A673 (cell line): Measurements from ENCODE around the gene FECH. TPM values are rescaled to one million over a fixed set of nuclear protein-coding genes. Genes with fewer than 3 reads are reported as not detected.

ENCODE experiments used
- BruUV-seq: library from RNA; stranded (reverse); fragments of 400-500 nt; replicated peaks from 2 replicates; lab custom pipeline; 2021; lab: Mats Ljungman, UMichigan
- CTCF ChIA-PET: fragments of 300-600 bp; sonication (Branson Sonifier 250); formaldehyde crosslinking; loops from one replicate; lab custom pipeline; 2022; ENCODE audit warnings: antibody characterized with exemption; lab: Charles Lee
- POLR2A ChIA-PET: fragments of 300-600 bp; sonication (Branson Sonifier 250); formaldehyde crosslinking; loops from one replicate; lab custom pipeline; 2022; ENCODE audit warnings: antibody characterized with exemption; ENCODE audit not compliant: low non-redundant PET; lab: Charles Lee
- DNase-seq: peaks from one replicate; pipeline ENCODE4 v3.0.0-alpha.2; 2015; ENCODE audit warnings: low spot score
- H3K27ac ChIP-seq: fragments of 200-600 bp; sonication (generic); 2 replicates; pipeline ENCODE4 v1.5.1; 2016; ENCODE audit warnings: mixed run types, low read depth, mild to moderate bottlenecking, mixed read lengths, antibody characterized with exemption, low read length; ENCODE audit not compliant: poor library complexity, severe bottlenecking
- H3K27me3 ChIP-seq: fragments of 200-600 bp; sonication (generic); replicated peaks from 2 replicates; pipeline ENCODE4 v1.6.1; 2017; ENCODE audit warnings: mixed run types, low read depth, mild to moderate bottlenecking, mixed read lengths, antibody characterized with exemption, low read length; ENCODE audit not compliant: insufficient read depth, poor library complexity
- H3K36me3 ChIP-seq: fragments of 200-600 bp; sonication (generic); 2 replicates; pipeline ENCODE4 v1.6.1; 2016; ENCODE audit warnings: mixed run types, mild to moderate bottlenecking, mixed read lengths, antibody characterized with exemption, low read length; ENCODE audit not compliant: insufficient read depth, poor library complexity, severe bottlenecking
- H3K4me1 ChIP-seq: fragments of 200-600 bp; sonication (generic); 2 replicates; pipeline ENCODE4 v1.6.1; 2017; ENCODE audit warnings: mixed run types, mild to moderate bottlenecking, mixed read lengths, antibody characterized with exemption, low read length; ENCODE audit not compliant: insufficient read depth, poor library complexity, severe bottlenecking
- H3K4me3 ChIP-seq: fragments of 200-600 bp; sonication (generic); 2 replicates; pipeline ENCODE4 v1.5.1; 2016; ENCODE audit warnings: low read depth, mixed run types, mild to moderate bottlenecking, mixed read lengths, low read length; ENCODE audit not compliant: poor library complexity, severe bottlenecking
- H3K9me3 ChIP-seq: fragments of 200-600 bp; sonication (generic); 2 replicates; pipeline ENCODE4 v1.6.1; 2016; ENCODE audit warnings: mixed run types, low read depth, mild to moderate bottlenecking, mixed read lengths, antibody characterized with exemption, low read length; ENCODE audit not compliant: poor library complexity, severe bottlenecking
- EZH2 ChIP-seq: fragments of 200-600 bp; sonication (generic); IDR thresholded peaks from 2 replicates; pipeline ENCODE4 v1.6.1; 2017; ENCODE audit warnings: borderline replicate concordance, low read depth, mild to moderate bottlenecking, mixed read lengths, antibody characterized with exemption, low read length; ENCODE audit not compliant: poor library complexity, severe bottlenecking
- intact Hi-C: fragments of 100-400 bp; cut with micrococcal nuclease; formaldehyde crosslinking; loops from one replicate; pipeline ENCODE4 v1.10.0; 2022; ENCODE audit not compliant: unreplicated experiment
- total RNA-seq: library from RNA; stranded (reverse); gene quantifications from 2 replicates; pipeline ENCODE4 v1.2.3, GENCODE V29; 2021
- TF ChIP-seq, protein P1 (sequence below): fragments of 300-800, 200-600 bp; sonication (generic); conservative IDR thresholded peaks from 2 replicates; pipeline ENCODE4 v1.5.1; 2017; ENCODE audit warnings: low read depth, mild to moderate bottlenecking, antibody characterized with exemption, low read length, moderate library complexity, mixed read lengths

The FECH gene
- total RNA-seq, 1 experiment from 2014 or later: 65.4 TPM

DNA sequence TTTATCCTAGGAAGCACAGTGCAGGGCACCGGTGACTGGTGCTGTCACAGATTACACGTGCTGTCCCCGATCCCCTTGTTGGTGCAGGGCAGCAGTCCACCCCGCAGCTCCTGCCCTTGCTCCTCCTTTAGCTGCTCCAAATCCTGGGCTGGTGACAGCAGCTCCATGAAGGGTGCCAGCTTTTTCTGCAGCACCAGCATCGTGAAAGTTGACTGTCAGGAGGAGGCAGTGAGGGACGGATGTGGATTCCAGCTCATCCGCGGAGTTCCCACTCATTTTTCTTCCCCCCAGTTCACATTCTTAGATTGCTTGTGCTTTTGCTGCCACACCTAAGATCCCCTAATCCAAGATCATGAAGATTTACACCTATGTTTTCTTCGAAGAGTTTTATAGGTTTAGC is 83.9 kb downstream of the FECH start:
- Histone ChIP-seq H3K4me3 (no peak overlapping the region), H3K27ac (no peak overlapping the region), H3K4me1 (no peaks in the 10 kb centered on the region), H3K9me3 (no peaks in the 10 kb centered on the region), H3K36me3 (no peaks in the 10 kb centered on the region), H3K27me3 (peaks cover 33% of the 10 kb centered on the region)
- ChIA-PET POLR2A (no interaction called here), CTCF (no interaction called here)
- intact Hi-C loops: no loop called here
- TF ChIP-seq, protein P1, sequence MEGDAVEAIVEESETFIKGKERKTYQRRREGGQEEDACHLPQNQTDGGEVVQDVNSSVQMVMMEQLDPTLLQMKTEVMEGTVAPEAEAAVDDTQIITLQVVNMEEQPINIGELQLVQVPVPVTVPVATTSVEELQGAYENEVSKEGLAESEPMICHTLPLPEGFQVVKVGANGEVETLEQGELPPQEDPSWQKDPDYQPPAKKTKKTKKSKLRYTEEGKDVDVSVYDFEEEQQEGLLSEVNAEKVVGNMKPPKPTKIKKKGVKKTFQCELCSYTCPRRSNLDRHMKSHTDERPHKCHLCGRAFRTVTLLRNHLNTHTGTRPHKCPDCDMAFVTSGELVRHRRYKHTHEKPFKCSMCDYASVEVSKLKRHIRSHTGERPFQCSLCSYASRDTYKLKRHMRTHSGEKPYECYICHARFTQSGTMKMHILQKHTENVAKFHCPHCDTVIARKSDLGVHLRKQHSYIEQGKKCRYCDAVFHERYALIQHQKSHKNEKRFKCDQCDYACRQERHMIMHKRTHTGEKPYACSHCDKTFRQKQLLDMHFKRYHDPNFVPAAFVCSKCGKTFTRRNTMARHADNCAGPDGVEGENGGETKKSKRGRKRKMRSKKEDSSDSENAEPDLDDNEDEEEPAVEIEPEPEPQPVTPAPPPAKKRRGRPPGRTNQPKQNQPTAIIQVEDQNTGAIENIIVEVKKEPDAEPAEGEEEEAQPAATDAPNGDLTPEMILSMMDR: no peak
- no peak for TF ChIP-seq EZH2
- no TSS peak for BruUV-seq
- no peak for DNase-seq

DNA sequence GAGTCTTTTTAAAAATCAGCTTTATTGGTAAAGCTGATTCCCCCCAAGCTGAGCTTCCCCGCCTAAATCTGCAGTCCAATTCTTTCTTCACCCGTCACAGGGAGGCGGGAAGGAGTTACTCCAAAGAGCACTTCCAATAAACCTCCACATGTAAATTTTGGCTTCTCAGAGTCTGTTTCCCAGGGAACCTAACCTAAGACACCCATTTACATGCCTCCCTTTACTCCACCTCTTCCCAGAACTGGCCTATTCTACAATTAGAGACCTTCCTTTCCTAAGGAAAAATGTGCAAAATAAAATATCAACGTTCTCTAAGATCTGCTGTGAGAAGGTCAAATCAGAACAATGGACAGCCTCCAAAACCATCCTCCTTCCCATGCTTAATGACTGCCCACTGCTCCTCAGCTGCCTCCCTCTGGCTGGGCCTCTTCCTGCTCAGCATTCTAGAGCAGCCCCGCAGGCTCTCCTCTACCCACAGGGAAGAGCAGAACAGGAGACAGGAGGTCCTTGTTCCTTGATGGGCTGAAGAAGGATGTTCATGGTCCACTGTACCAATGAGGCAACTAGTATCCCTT is 87.7 kb downstream of the FECH start:
- TF ChIP-seq, protein P1: no peak
- TF ChIP-seq EZH2: no peak
- H3K4me1 ChIP-seq: no peaks in the 10 kb centered on the region
- H3K36me3 ChIP-seq: no peaks in the 10 kb centered on the region
- ChIA-PET CTCF (no interaction called here), POLR2A (no interaction called here)
- BruUV-seq: no TSS peak
- DNase-seq: no peak
- no peak overlapping the region for H3K27ac ChIP-seq
- H3K9me3 ChIP-seq: no peaks in the 10 kb centered on the region
- H3K27me3 ChIP-seq: peaks cover 2% of the 10 kb centered on the region
- intact Hi-C loops: no loop called here
- no peak overlapping the region for H3K4me3 ChIP-seq

Other genes with a start within 250 kb of the FECH start
- gene ST8SIA3, start 234.1 kb downstream of the FECH start, total RNA-seq: not detected in 2 replicates
- gene ONECUT2, start 151.3 kb downstream of the FECH start, total RNA-seq: 0.66 and 1.2 TPM in 2 replicates
- gene NARS1, start 35.1 kb upstream of the FECH start, total RNA-seq: 249 and 261 TPM in 2 replicates
- 35.6 and 39.3 TPM in 2 replicates for gene ATP8B1, start 216.6 kb upstream of the FECH start, total RNA-seq